Psoas muscle (tissue), 8 donors: ENCODE data around the gene CHP2. TPM values are rescaled to one million over a fixed set of nuclear protein-coding genes. Genes with fewer than 3 reads are reported as not detected.

Experiments
- ATAC-seq, 4 donors: fragments of 200-7000 bp; cut with Tn5 transposase; one replicate each; pipeline ENCODE4 v1.9.1; 2020; ENCODE audit warnings: moderate library complexity in 3 of 4, mild to moderate bottlenecking in 2 of 4
- DNase-seq, 2 donors: peaks; one replicate each; pipeline ENCODE4 v3.0.0-alpha.2; 2020
- H3K27ac ChIP-seq: fragments of 200-600 bp; one replicate; pipeline ENCODE4 v1.8.0; 2022
- H3K27me3 ChIP-seq, 3 donors: fragments of 200-600 bp in 1 of 3; one replicate each; pipeline versions ENCODE4 v1.6.1 to v1.8.0; 2013 to 2022; ENCODE audit warnings: low read length in 2 of 3, mild to moderate bottlenecking in 2 of 3, moderate library complexity in 1 of 3; ENCODE audit not compliant: insufficient read depth in 3 of 3
- H3K36me3 ChIP-seq, 2 donors: fragments of 200-600 bp in 1 of 2; one replicate each; pipeline versions ENCODE4 v1.6.1 to v1.8.0; 2013 to 2022; ENCODE audit warnings: low read depth in 1 of 2, mild to moderate bottlenecking in 1 of 2, moderate library complexity in 1 of 2; ENCODE audit not compliant: insufficient read depth in 1 of 2
- H3K4me1 ChIP-seq: fragments of 200-600 bp; one replicate; pipeline ENCODE4 v1.8.0; 2022
- H3K4me3 ChIP-seq: fragments of 200-600 bp; one replicate; pipeline ENCODE4 v1.8.0; 2022; ENCODE audit warnings: mild to moderate bottlenecking
- H3K9me3 ChIP-seq: fragments of 200-600 bp; one replicate; pipeline ENCODE4 v1.8.0; 2022
- WGBS, 3 donors: extraction: QIAGEN DNeasy Blood & Tissue Kit; methylation state at CpG; one replicate each; pipeline versions ENCODE4 v1.1.6 to v1.1.7; 2013; 5-methylcytosine and 5-hydroxymethylcytosine counted together
- intact Hi-C, 2 donors: fragments of 100-400 bp; cut with DNase I; formaldehyde crosslinking; loops; one replicate each; pipeline versions ENCODE4 v1.11.0 to v1.14.2; 2022
- polyA plus RNA-seq, 3 donors: library from polyadenylated mRNA; stranded (reverse); fragments of 200-250 nt; gene quantifications; one replicate each; pipeline ENCODE4 v1.2.3, GENCODE V29; 2013
- total RNA-seq, 4 donors: library from RNA; stranded (reverse); fragmentation: NEBNext Ultra II Directional in 2 of 4; extraction: Animal tissue kit (Norgen Biotek cat#: 25700) in 2 of 4; gene quantifications; one replicate each; pipeline versions ENCODE4 v1.2.1 to v1.2.4, GENCODE V29; 2021 to 2023
- TF ChIP-seq, protein P1 (sequence below): fragments of 200-600 bp; IDR thresholded peaks from one replicate; pipeline ENCODE4 v1.8.0; 2022; ENCODE audit warnings: antibody characterized with exemption
- donor health status: healthy with polysubstance abuse.
- donor health status: DM: no; HTN: no; CAD: no; lungs with moderate emphysema.
- donor health status: Bipolar disorder and iron deficiency.
- donor health status: healthy.
- donor health status: DM: yes; HTN: yes; CAD: no.
- donor health status: DM: no; HTN: no; CAD: no.
- donor health status: DM: no; HTN: no; CAD: no.
- donor health status: DM: yes; HTN: yes; CAD: no.

The CHP2 gene
- total and polyA plus RNA-seq, 7 donors, result 0.05 to 0.08 TPM; not detected in 5

DNA sequence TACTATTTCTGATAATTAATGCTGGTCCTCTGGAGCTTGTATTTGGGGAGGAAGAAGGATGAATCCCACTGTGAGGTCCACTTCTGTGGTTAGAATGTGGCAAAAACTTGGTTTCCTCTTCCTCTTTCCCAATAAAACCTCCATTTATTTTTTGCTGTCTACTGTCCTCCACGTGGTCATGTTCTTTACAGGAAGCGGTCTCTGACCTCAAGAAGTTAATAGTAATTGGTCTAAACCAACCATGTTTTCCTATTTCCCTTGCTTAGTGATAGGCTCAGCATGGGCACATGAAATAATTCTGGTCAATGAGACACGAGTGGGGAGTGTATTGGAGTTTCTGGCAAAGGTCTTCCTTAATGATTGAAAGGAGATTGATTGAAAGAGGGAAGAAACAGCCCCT is 33.9 kb downstream of the CHP2 start:
- H3K27ac ChIP-seq, result no peak overlapping the region
- peaks cover 0 to 3% (median 0%) of the 10 kb centered on the region in 3 donors for H3K27me3 ChIP-seq
- intact Hi-C loops, result no loop called here
- TF ChIP-seq, protein P1, sequence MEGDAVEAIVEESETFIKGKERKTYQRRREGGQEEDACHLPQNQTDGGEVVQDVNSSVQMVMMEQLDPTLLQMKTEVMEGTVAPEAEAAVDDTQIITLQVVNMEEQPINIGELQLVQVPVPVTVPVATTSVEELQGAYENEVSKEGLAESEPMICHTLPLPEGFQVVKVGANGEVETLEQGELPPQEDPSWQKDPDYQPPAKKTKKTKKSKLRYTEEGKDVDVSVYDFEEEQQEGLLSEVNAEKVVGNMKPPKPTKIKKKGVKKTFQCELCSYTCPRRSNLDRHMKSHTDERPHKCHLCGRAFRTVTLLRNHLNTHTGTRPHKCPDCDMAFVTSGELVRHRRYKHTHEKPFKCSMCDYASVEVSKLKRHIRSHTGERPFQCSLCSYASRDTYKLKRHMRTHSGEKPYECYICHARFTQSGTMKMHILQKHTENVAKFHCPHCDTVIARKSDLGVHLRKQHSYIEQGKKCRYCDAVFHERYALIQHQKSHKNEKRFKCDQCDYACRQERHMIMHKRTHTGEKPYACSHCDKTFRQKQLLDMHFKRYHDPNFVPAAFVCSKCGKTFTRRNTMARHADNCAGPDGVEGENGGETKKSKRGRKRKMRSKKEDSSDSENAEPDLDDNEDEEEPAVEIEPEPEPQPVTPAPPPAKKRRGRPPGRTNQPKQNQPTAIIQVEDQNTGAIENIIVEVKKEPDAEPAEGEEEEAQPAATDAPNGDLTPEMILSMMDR, result no peak
- no peaks in the 10 kb centered on the region for H3K9me3 ChIP-seq
- DNase-seq (no peak), ATAC-seq (no peak)
- no peaks in the 10 kb centered on the region for H3K36me3 ChIP-seq
- no peaks in the 10 kb centered on the region for H3K4me1 ChIP-seq
- 54 to 61% (median 59%) methylated on average over 3 of the region's 3 CpGs for WGBS, 3 donors
- no peak overlapping the region for H3K4me3 ChIP-seq

DNA sequence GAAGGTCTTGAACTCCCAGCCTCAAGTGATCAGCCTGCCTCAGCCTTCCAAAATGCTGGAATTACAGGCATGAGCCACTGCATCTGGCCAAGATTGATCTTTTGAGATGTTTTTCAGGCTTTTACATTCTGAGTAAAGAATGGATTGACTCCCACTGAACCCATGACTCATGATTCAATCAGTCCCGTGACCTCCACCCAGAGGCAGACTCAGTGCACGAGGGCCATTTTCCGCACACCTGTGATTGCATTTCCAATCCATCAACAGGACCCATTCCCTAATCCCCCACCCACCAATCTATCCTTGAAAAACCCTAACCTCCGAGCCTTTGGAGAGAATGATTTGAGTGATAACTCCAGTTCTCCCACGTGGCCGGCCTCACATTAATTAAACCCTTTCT is 40.6 kb downstream of the CHP2 start:
- Histone ChIP-seq H3K9me3 (no peaks in the 10 kb centered on the region), H3K4me1 (no peaks in the 10 kb centered on the region), H3K36me3 (no peaks in the 10 kb centered on the region), H3K27ac (no peak overlapping the region), H3K4me3 (no peak overlapping the region), H3K27me3 (peaks cover 0 to 2% (median 0%) of the 10 kb centered on the region in 3 donors)
- DNase-seq (no peak), ATAC-seq (no peak)
- WGBS, 3 donors, result 67 to 73% (median 67%) methylated on average over 6 of the region's 6 CpGs
- TF ChIP-seq, protein P1, result no peak
- intact Hi-C loops, result no loop called here

- ATAC-seq (no peak), DNase-seq (no peak)
- H3K27ac ChIP-seq, result no peak overlapping the region
- TF ChIP-seq, protein P1, result no peak
- H3K27me3 ChIP-seq, result peaks cover 0 to 2% (median 0%) of the 10 kb centered on the region in 3 donors
- no peaks in the 10 kb centered on the region for H3K36me3 ChIP-seq
- WGBS, 3 donors, result 73 to 78% (median 74%) methylated on average over 2 of the region's 2 CpGs
- intact Hi-C loops, result no loop called here
- no peaks in the 10 kb centered on the region for H3K4me1 ChIP-seq
- H3K4me3 ChIP-seq, result no peak overlapping the region
- H3K9me3 ChIP-seq, result no peaks in the 10 kb centered on the region
Measured at GRCh38 chr16:23796941-23797340, 42.1 kb downstream of the CHP2 start.

- DNase-seq (peak; percentile 59 to 63), ATAC-seq (no peak)
- H3K27me3 ChIP-seq, result peaks cover 0 to 2% (median 0%) of the 10 kb centered on the region in 3 donors
- H3K4me3 ChIP-seq, result no peak overlapping the region
- intact Hi-C loops, result loop anchor here (10.0 kb wide), 1 partner anchor 233 kb away; no protein-coding TSS in a partner anchor
- TF ChIP-seq, protein P1, result peak; percentile 36
- no peaks in the 10 kb centered on the region for H3K9me3 ChIP-seq
- H3K36me3 ChIP-seq, result no peaks in the 10 kb centered on the region
- H3K4me1 ChIP-seq, result no peaks in the 10 kb centered on the region
- WGBS, 3 donors, result 7 to 17% (median 9%) methylated on average over 4 of the region's 5 CpGs
- no peak overlapping the region for H3K27ac ChIP-seq
Measured at GRCh38 chr16:23801378-23801777, 46.6 kb downstream of the CHP2 start.

DNA sequence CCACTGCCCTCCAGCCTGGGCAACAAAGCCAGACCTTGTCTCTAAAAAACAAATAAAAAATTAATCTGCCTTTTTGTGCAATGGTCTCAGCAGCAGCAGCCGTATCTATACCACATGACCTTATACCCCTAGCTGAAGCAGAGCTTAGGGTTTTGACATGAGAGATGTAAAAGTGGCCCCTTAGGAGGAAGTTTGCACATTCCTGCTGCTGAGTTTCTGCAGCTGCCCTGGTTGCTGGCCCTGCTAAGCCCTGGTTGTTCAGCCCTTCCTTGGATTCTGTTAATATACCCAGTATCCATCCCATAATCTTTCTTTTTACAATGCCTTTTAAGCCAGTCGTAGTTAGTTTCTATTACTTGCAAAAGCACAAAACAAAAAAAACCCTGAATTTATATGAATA is 48.0 kb downstream of the CHP2 start:
- WGBS, 3 donors, result 38 to 40% (median 40%) methylated on average over 2 of the region's 2 CpGs
- Histone ChIP-seq H3K27me3 (peaks cover 0 to 2% (median 0%) of the 10 kb centered on the region in 3 donors), H3K4me3 (no peak overlapping the region), H3K27ac (no peak overlapping the region), H3K9me3 (no peaks in the 10 kb centered on the region), H3K36me3 (no peaks in the 10 kb centered on the region), H3K4me1 (no peaks in the 10 kb centered on the region)
- ATAC-seq (no peak), DNase-seq (no peak)
- TF ChIP-seq, protein P1, result no peak
- intact Hi-C loops, result loop anchor here (10.0 kb wide), 1 partner anchor 232 kb away; no protein-coding TSS in a partner anchor
